Measurements from ENCODE around the gene PHF20. TPM values are rescaled to one million over a fixed set of nuclear protein-coding genes. Genes with fewer than 3 reads are reported as not detected.

Gene PHF20
- total RNA-seq, 1 donor from 2014 or later = 53.0 TPM

DNA sequence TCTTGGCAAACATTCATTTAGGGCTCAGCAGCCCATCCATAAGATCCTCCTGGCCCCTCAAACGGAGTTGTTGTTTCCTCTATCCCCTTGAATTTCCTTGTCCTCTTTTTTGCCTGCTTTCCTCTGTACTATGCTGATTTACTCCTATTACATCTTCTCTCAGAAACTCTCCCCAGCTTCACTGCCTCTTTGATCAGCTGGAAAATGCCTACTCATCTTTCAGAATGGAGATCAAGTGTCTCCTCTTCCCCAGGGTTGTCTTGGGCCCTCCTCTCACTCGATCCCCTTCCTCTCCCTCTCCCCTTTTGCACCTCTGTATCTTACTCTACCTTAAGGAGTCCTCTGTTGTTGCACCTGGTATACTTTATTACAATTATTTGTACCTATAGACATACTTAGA lies 60.2 kb downstream of the PHF20 start:
- H3K4me1 Mint-ChIP-seq = peaks cover 4% of the 10 kb centered on the region
- no peak overlapping the region for H3K27ac Mint-ChIP-seq (ENCODE audit: unreplicated experiment)
- TF ChIP-seq, protein P1, sequence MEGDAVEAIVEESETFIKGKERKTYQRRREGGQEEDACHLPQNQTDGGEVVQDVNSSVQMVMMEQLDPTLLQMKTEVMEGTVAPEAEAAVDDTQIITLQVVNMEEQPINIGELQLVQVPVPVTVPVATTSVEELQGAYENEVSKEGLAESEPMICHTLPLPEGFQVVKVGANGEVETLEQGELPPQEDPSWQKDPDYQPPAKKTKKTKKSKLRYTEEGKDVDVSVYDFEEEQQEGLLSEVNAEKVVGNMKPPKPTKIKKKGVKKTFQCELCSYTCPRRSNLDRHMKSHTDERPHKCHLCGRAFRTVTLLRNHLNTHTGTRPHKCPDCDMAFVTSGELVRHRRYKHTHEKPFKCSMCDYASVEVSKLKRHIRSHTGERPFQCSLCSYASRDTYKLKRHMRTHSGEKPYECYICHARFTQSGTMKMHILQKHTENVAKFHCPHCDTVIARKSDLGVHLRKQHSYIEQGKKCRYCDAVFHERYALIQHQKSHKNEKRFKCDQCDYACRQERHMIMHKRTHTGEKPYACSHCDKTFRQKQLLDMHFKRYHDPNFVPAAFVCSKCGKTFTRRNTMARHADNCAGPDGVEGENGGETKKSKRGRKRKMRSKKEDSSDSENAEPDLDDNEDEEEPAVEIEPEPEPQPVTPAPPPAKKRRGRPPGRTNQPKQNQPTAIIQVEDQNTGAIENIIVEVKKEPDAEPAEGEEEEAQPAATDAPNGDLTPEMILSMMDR (conservative IDR thresholded peaks at IDR 0.05) = no peak
- peaks cover 6% of the 10 kb centered on the region for H3K9me3 Mint-ChIP-seq
- H3K36me3 Mint-ChIP-seq (ENCODE audit: low read depth) = peaks cover 20% of the 10 kb centered on the region
- no peaks in the 10 kb centered on the region for H3K27me3 Mint-ChIP-seq (ENCODE audit: low read depth)
- no peak for DNase-seq (ENCODE audit: low read depth, low spot score)
- H3K4me3 Mint-ChIP-seq = no peak overlapping the region

DNA sequence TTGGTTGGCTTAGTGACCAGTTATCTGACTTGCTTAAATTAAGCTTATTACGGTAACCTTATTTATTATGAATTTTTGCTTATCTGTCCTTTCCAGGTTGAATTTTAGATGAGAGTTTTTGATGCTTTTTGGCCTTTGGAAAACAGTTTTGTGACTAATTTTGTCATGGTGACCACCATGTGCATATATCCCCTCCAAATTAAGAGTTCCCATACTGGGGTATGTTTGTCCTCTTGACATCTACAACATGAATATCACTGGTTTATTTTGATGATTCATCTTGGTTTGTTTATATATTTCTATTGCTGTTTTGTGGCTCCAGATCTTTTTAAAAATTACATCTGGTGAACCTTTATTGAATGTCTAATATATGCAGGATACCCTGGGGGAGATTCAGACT lies 61.4 kb downstream of the PHF20 start:
- peaks cover 6% of the 10 kb centered on the region for H3K9me3 Mint-ChIP-seq

DNA sequence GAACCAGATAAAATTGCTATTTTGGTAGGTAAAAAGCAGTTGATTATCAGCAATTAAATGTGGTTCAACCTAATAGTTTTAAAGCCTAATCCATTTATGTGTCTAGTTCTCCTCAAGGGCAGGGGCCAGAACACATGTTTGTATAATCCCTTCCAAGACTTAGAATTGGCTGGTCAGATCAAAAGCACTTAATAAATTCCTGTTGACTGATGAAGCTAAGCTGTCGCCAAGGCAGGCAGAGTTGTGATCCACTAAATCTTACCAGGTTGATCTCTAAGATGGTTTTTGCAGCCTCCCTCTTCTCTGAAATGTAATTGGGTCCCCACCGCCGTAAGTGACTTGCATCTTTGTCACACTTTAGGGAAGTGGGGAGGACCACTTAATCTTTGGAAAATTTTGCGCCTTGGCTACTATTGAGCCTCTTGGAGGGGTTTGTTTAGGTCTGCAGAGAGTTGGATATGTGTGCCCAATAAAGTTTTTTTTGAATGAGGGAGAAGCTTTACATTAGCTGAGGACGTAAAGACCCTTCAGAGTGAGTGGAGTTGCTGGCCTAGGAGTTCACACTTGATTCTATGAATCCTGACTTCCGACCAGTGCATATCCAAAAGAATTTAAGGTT lies 65.9 kb downstream of the PHF20 start:
- H3K27me3 Mint-ChIP-seq (ENCODE audit: low read depth) = no peaks in the 10 kb centered on the region
- H3K9me3 Mint-ChIP-seq = peaks cover 7% of the 10 kb centered on the region
- TF ChIP-seq, protein P1 (conservative IDR thresholded peaks at IDR 0.05) = no peak
- no peak overlapping the region for H3K27ac Mint-ChIP-seq (ENCODE audit: unreplicated experiment)
- peaks cover 30% of the 10 kb centered on the region for H3K36me3 Mint-ChIP-seq (ENCODE audit: low read depth)
- H3K4me1 Mint-ChIP-seq = peaks cover 13% of the 10 kb centered on the region
- no peak for DNase-seq (ENCODE audit: low read depth, low spot score)
- H3K4me3 Mint-ChIP-seq = no peak overlapping the region

More for the DNA sequence above, 61.4 kb downstream of the PHF20 start:
- H3K4me3 Mint-ChIP-seq = no peak overlapping the region
- H3K27me3 Mint-ChIP-seq (ENCODE audit: low read depth) = no peaks in the 10 kb centered on the region
- TF ChIP-seq, protein P1 (conservative IDR thresholded peaks at IDR 0.05) = no peak
- no peak overlapping the region for H3K27ac Mint-ChIP-seq (ENCODE audit: unreplicated experiment)
- peaks cover 13% of the 10 kb centered on the region for H3K4me1 Mint-ChIP-seq
- H3K36me3 Mint-ChIP-seq (ENCODE audit: low read depth) = peaks cover 20% of the 10 kb centered on the region
- no peak for DNase-seq (ENCODE audit: low read depth, low spot score)

DNA sequence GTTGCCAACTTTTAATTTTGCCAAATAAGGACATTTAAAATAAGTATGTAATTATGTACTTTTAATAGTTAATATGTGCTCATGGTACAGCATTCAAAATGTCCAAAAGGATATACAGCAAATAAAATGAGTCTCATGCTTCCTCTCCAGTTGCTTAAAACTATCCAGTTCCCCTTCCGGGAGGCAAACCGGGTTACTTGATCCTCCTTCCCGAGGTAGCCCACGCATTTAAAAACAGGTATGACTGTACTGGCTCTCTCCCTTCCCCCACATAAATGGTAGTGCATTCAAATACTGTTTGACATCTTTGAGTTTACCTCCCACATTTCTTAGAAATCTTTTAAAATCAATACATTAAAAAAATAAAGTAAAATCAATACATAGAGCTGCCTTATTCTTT lies 66.4 kb downstream of the PHF20 start:
- Mint-ChIP-seq H3K4me3 (no peak overlapping the region), H3K27ac (ENCODE audit: unreplicated experiment) (no peak overlapping the region), H3K4me1 (peaks cover 13% of the 10 kb centered on the region), H3K36me3 (ENCODE audit: low read depth) (peaks cover 32% of the 10 kb centered on the region), H3K9me3 (peaks cover 7% of the 10 kb centered on the region), H3K27me3 (ENCODE audit: low read depth) (no peaks in the 10 kb centered on the region)
- no peak for DNase-seq (ENCODE audit: low read depth, low spot score)
- TF ChIP-seq, protein P1 (conservative IDR thresholded peaks at IDR 0.05) = no peak

DNA sequence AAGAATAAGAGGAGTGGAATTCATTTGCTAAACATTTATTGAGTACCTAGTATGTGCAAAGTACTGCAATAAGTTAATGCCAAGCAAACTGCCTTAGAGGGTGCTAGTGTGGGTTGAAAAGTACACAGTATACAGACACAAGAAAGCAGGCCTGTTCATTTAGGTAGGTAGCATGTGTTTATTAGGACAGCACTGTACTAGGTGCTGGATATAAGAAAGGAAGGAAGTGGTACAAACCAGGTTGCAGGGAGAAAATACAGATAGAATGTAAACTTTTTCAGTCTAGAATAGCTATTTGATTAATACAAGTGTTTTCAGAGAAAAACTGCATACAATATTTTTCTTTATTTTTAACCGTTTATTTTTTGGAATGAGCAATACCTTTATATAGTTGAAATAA lies 68.1 kb downstream of the PHF20 start:
- Mint-ChIP-seq H3K27ac (ENCODE audit: unreplicated experiment) (no peak overlapping the region), H3K27me3 (ENCODE audit: low read depth) (no peaks in the 10 kb centered on the region), H3K36me3 (ENCODE audit: low read depth) (peaks cover 41% of the 10 kb centered on the region), H3K9me3 (peaks cover 7% of the 10 kb centered on the region), H3K4me1 (peaks cover 9% of the 10 kb centered on the region), H3K4me3 (no peak overlapping the region)
- TF ChIP-seq, protein P1 (conservative IDR thresholded peaks at IDR 0.05) = no peak
- DNase-seq (ENCODE audit: low read depth, low spot score) = no peak
